IPS-20b (cell line): ENCODE data around the gene TOP3A.
"Not testable (repeated sequence)": the region's sequence is repeated elsewhere in the genome, so short reads cannot be mapped to it uniquely, and the experiment has no call there.

Experiments
- H3K27ac ChIP-seq: one replicate; pipeline ENCODE4 v1.5.1; 2013; ENCODE audit warnings: low read length
- H3K27me3 ChIP-seq: 2 replicates; pipeline ENCODE4 v1.6.1; 2013; ENCODE audit warnings: mild to moderate bottlenecking, low read length, inconsistent platforms; ENCODE audit not compliant: insufficient read depth
- H3K36me3 ChIP-seq: 2 replicates; pipeline ENCODE4 v1.6.1; 2013; ENCODE audit warnings: low read depth, mild to moderate bottlenecking, inconsistent platforms, low read length, moderate library complexity; ENCODE audit not compliant: insufficient read depth
- H3K4me1 ChIP-seq: 2 replicates; pipeline ENCODE4 v1.6.1; 2013; ENCODE audit warnings: mild to moderate bottlenecking, control low read depth, inconsistent platforms, low read length, moderate library complexity; ENCODE audit not compliant: insufficient read depth
- H3K4me3 ChIP-seq: 2 replicates; pipeline ENCODE4 v1.5.1; 2013; ENCODE audit warnings: mild to moderate bottlenecking, low read length, inconsistent platforms
- H3K9ac ChIP-seq: 2 replicates; pipeline ENCODE4 v1.6.1; 2013; ENCODE audit warnings: low read depth, mild to moderate bottlenecking, inconsistent platforms, low read length, moderate library complexity
- H3K9me3 ChIP-seq: 2 replicates; pipeline ENCODE4 v1.6.1; 2013; ENCODE audit warnings: mild to moderate bottlenecking, low read depth, low read length, inconsistent platforms; ENCODE audit not compliant: insufficient read depth

Gene TOP3A

GRCh38 chr17:18339933-18340332 lies 25.1 kb upstream of the TOP3A start:
- Histone ChIP-seq H3K9me3 (peaks cover 8% of the 10 kb centered on the region), H3K4me1 (no peaks in the 10 kb centered on the region), H3K27me3 (no peaks in the 10 kb centered on the region), H3K27ac (no peak overlapping the region), H3K36me3 (peaks cover 77% of the 10 kb centered on the region), H3K9ac (no peak overlapping the region), H3K4me3 (no peak overlapping the region)

- not testable (repeated sequence) for H3K4me1 ChIP-seq, H3K4me3 ChIP-seq, H3K27ac ChIP-seq, H3K27me3 ChIP-seq, H3K9me3 ChIP-seq, H3K9ac ChIP-seq
- peaks cover 73% of the 10 kb centered on the region for H3K36me3 ChIP-seq
Measured at GRCh38 chr17:18338158-18338557, 23.4 kb upstream of the TOP3A start.

GRCh38 chr17:18332909-18333489 lies 18.2 kb upstream of the TOP3A start:
- Histone ChIP-seq H3K9me3 (peaks cover 7% of the 10 kb centered on the region; the same call in 1 of the 2 replicates), H3K36me3 (peaks cover 79% of the 10 kb centered on the region), H3K4me3 (no peak overlapping the region), H3K27me3 (no peaks in the 10 kb centered on the region), H3K9ac (no peak overlapping the region), H3K4me1 (no peaks in the 10 kb centered on the region), H3K27ac (no peak overlapping the region)

- no peaks in the 10 kb centered on the region for H3K27me3 ChIP-seq
- no peaks in the 10 kb centered on the region for H3K4me1 ChIP-seq
- no peak overlapping the region for H3K4me3 ChIP-seq
- no peak overlapping the region for H3K9ac ChIP-seq
- no peak overlapping the region for H3K27ac ChIP-seq
- H3K9me3 ChIP-seq = peaks cover 7% of the 10 kb centered on the region; the same call in 1 of the 2 replicates
- peaks cover 82% of the 10 kb centered on the region for H3K36me3 ChIP-seq
Measured at GRCh38 chr17:18331879-18332278, 17.1 kb upstream of the TOP3A start.

- no peak overlapping the region for H3K27ac ChIP-seq
- no peaks in the 10 kb centered on the region for H3K27me3 ChIP-seq
- no peak overlapping the region for H3K4me3 ChIP-seq
- H3K9ac ChIP-seq = no peak overlapping the region
- no peaks in the 10 kb centered on the region for H3K4me1 ChIP-seq
- H3K36me3 ChIP-seq = peaks cover 83% of the 10 kb centered on the region
- H3K9me3 ChIP-seq = peaks cover 7% of the 10 kb centered on the region; the same call in 1 of the 2 replicates
Measured at GRCh38 chr17:18328643-18329204, 13.9 kb upstream of the TOP3A start.

GRCh38 chr17:18327556-18327955 lies 12.8 kb upstream of the TOP3A start:
- Histone ChIP-seq H3K9ac (no peak overlapping the region), H3K9me3 (peaks cover 7% of the 10 kb centered on the region; the same call in 1 of the 2 replicates), H3K27me3 (no peaks in the 10 kb centered on the region), H3K36me3 (peaks cover 88% of the 10 kb centered on the region), H3K27ac (no peak overlapping the region), H3K4me3 (no peak overlapping the region), H3K4me1 (no peaks in the 10 kb centered on the region)

- Histone ChIP-seq H3K36me3 (peaks cover 83% of the 10 kb centered on the region), H3K9ac (no peak overlapping the region), H3K4me1 (no peaks in the 10 kb centered on the region), H3K9me3 (peaks cover 7% of the 10 kb centered on the region; the same call in 1 of the 2 replicates), H3K27me3 (no peaks in the 10 kb centered on the region), H3K4me3 (no peak overlapping the region), H3K27ac (no peak overlapping the region)
Measured at GRCh38 chr17:18327093-18327492, 12.3 kb upstream of the TOP3A start.

- Histone ChIP-seq H3K9me3 (0 out of 2 replicates have a peak, but pooled peaks cover 2% of the 10 kb centered on the region), H3K27ac (no peak overlapping the region), H3K36me3 (peaks cover 78% of the 10 kb centered on the region), H3K9ac (no peak overlapping the region), H3K27me3 (no peaks in the 10 kb centered on the region), H3K4me1 (no peaks in the 10 kb centered on the region), H3K4me3 (no peak overlapping the region)
Measured at GRCh38 chr17:18326572-18326971, 11.8 kb upstream of the TOP3A start.

GRCh38 chr17:18326039-18326438 lies 11.2 kb upstream of the TOP3A start:
- H3K9me3 ChIP-seq = no peaks in the 10 kb centered on the region
- H3K27ac ChIP-seq = no peak overlapping the region
- peaks cover 73% of the 10 kb centered on the region for H3K36me3 ChIP-seq
- no peaks in the 10 kb centered on the region for H3K4me1 ChIP-seq
- H3K27me3 ChIP-seq = no peaks in the 10 kb centered on the region
- no peak overlapping the region for H3K9ac ChIP-seq
- no peak overlapping the region for H3K4me3 ChIP-seq

- H3K27ac ChIP-seq = no peak overlapping the region
- no peak overlapping the region for H3K4me3 ChIP-seq
- H3K27me3 ChIP-seq = no peaks in the 10 kb centered on the region
- peaks cover 65% of the 10 kb centered on the region for H3K36me3 ChIP-seq
- no peaks in the 10 kb centered on the region for H3K9me3 ChIP-seq
- no peaks in the 10 kb centered on the region for H3K4me1 ChIP-seq
- H3K9ac ChIP-seq = no peak overlapping the region
Measured at GRCh38 chr17:18324140-18325050, 9.6 kb upstream of the TOP3A start.

GRCh38 chr17:18323507-18324139 lies 8.8 kb upstream of the TOP3A start:
- H3K4me3 ChIP-seq = no peak overlapping the region
- no peaks in the 10 kb centered on the region for H3K27me3 ChIP-seq
- H3K36me3 ChIP-seq = peaks cover 63% of the 10 kb centered on the region
- no peak overlapping the region for H3K27ac ChIP-seq
- no peaks in the 10 kb centered on the region for H3K9me3 ChIP-seq
- H3K4me1 ChIP-seq = no peaks in the 10 kb centered on the region
- no peak overlapping the region for H3K9ac ChIP-seq
